Measurements from ENCODE around the gene USE1. TPM values are rescaled to one million over a fixed set of nuclear protein-coding genes. Genes with fewer than 3 reads are reported as not detected.
A peak's percentile ranks its signal among the peaks of the same experiment; 100 is the strongest.

USE1 gene
- total and polyA plus RNA-seq, 9 of the 15 experiments (the other 6 are each of a cell fraction or from before 2014, with no cell fraction given), result 17.3 to 52.4 (median 34.0) TPM

GRCh38 chr19:17260842-17261325, 45.7 kb downstream of the USE1 start (continued):
- TF ChIP-seq XRCC5 (IDR thresholded peaks at IDR 0.05; ENCODE audit: low read depth, low read length) (peak; percentile 97), BRD4 (IDR thresholded peaks at IDR 0.05) (no peak), MEF2D (tag; conservative IDR thresholded peaks at IDR 0.05; ENCODE audit: low read depth) (no peak), RAD51 (IDR thresholded peaks at IDR 0.05; ENCODE audit: borderline replicate concordance, low read depth) (no peak), TCF7L2 (IDR thresholded peaks at IDR 0.05; ENCODE audit: low read depth, low read length) (no peak), ARID4B (CRISPR knock-in tag; IDR thresholded peaks at IDR 0.05) (no peak), TBL1XR1 (IDR thresholded peaks at IDR 0.05; ENCODE audit: low read length in 2 of 2) (peak in 1 of 2 experiments; percentile 38; a peak in 1 of 4 replicates), JUND (IDR thresholded peaks at IDR 0.05; ENCODE audit: borderline replicate concordance, low read depth, low read length) (peak; percentile 76), JUND (tag; IDR thresholded peaks at IDR 0.05; ENCODE audit: borderline replicate concordance, low read depth, low read length) (peak; percentile 43; the same call in 1 of the 3 replicates), POLR2G (IDR thresholded peaks at IDR 0.05; ENCODE audit: low read depth, low read length) (peak; percentile 39; the same call in 1 of the 2 replicates), ZNF586 (CRISPR knock-in tag; conservative IDR thresholded peaks at IDR 0.05) (no peak), KLF16 (IDR thresholded peaks at IDR 0.05) (0 out of 2 replicates have a peak, but pooled peaks have one; percentile 70), WHSC1 (IDR thresholded peaks at IDR 0.05; ENCODE audit: low read length) (no peak), BRCA1 (IDR thresholded peaks at IDR 0.05) (no peak), BRCA1 (CRISPR knock-in tag; IDR thresholded peaks at IDR 0.05) (no peak), ZFX (CRISPR knock-in tag; IDR thresholded peaks at IDR 0.05) (peak; percentile 50; the same call in 1 of the 2 replicates), ARID2 (IDR thresholded peaks at IDR 0.05) (0 out of 2 replicates have a peak, but pooled peaks have one; percentile 11), CBX3 (IDR thresholded peaks at IDR 0.05; ENCODE audit: borderline replicate concordance in 1 of 2, low read length in 2 of 2) (peak in 1 of 2 experiments; percentile 30; a peak in 1 of 3 replicates)
- TF ChIP-seq, protein P1, sequence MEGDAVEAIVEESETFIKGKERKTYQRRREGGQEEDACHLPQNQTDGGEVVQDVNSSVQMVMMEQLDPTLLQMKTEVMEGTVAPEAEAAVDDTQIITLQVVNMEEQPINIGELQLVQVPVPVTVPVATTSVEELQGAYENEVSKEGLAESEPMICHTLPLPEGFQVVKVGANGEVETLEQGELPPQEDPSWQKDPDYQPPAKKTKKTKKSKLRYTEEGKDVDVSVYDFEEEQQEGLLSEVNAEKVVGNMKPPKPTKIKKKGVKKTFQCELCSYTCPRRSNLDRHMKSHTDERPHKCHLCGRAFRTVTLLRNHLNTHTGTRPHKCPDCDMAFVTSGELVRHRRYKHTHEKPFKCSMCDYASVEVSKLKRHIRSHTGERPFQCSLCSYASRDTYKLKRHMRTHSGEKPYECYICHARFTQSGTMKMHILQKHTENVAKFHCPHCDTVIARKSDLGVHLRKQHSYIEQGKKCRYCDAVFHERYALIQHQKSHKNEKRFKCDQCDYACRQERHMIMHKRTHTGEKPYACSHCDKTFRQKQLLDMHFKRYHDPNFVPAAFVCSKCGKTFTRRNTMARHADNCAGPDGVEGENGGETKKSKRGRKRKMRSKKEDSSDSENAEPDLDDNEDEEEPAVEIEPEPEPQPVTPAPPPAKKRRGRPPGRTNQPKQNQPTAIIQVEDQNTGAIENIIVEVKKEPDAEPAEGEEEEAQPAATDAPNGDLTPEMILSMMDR (IDR thresholded peaks at IDR 0.05 in 2 of 3, conservative IDR thresholded peaks at IDR 0.05 in 1 of 3; ENCODE audit: insufficient read depth in 2 of 3, low read depth in 1 of 3, low read length in 3 of 3), result peak; percentile 90 to 99 (median 94)

Data from K562 (cell line).